GM12878 (cell line): ENCODE data around the gene RAMP2. TPM values are rescaled to one million over a fixed set of nuclear protein-coding genes. Genes with fewer than 3 reads are reported as not detected.

Source experiments
- CBX5 ChIP-seq: sonication (generic); IDR thresholded peaks from 2 replicates; pipeline ENCODE4 v1.6.1; 2016; ENCODE audit warnings: low read depth, moderate library complexity, mild to moderate bottlenecking, inconsistent platforms
- E2F8 ChIP-seq: fragments of 450-650 bp; IDR thresholded peaks from 2 replicates; pipeline ENCODE4 v1.6.1; 2018; ENCODE audit warnings: mild to moderate bottlenecking, low read depth, moderate library complexity; ENCODE audit not compliant: partially characterized antibody
- E4F1 ChIP-seq: fragments of 450-650 bp; IDR thresholded peaks from 2 replicates; pipeline ENCODE4 v1.6.1; 2018; ENCODE audit warnings: borderline replicate concordance, mild to moderate bottlenecking; ENCODE audit not compliant: partially characterized antibody
- HDAC6 ChIP-seq: fragments of 200-600 bp; sonication (generic); IDR thresholded peaks from one replicate; pipeline ENCODE4 v1.8.0; 2017; ENCODE audit warnings: antibody characterized with exemption; ENCODE audit not compliant: unreplicated experiment
- HDGF ChIP-seq: fragments of 450-650 bp; IDR thresholded peaks from 2 replicates; pipeline ENCODE4 v1.6.1; 2016; ENCODE audit warnings: antibody characterized with exemption
- ZBTB40 ChIP-seq: fragments of 450-650 bp; IDR thresholded peaks from 2 replicates; pipeline ENCODE4 v1.6.1; 2016; ENCODE audit warnings: mild to moderate bottlenecking, moderate library complexity, borderline replicate concordance
- ZNF217 ChIP-seq: fragments of 450-650 bp; IDR thresholded peaks from 2 replicates; pipeline ENCODE4 v1.6.1; 2017; ENCODE audit warnings: antibody characterized with exemption, mild to moderate bottlenecking
- ZNF622 ChIP-seq: fragments of 450-650 bp; IDR thresholded peaks from 2 replicates; pipeline ENCODE4 v1.6.1; 2017; ENCODE audit warnings: mild to moderate bottlenecking, inconsistent platforms
- polyA plus RNA-seq, 11 experiments: library from polyadenylated mRNA; depleted of rRNA in 4 of 11; unstranded in 6 of 11; stranded (reverse) in 5 of 11; fragments of >200 nt; fragmentation: Nextera tagmentation in 4 of 11; fragmentation: Illumina TruSeq in 1 of 11; extraction: Ambion mirVana in 4 of 11; extraction: Trizol in 1 of 11; gene quantifications; 1 replicate in 1 of 11; 2 replicates in 10 of 11; pipeline versions ENCODE4 v1.2.1 to v1.2.3, GENCODE V29; 2011 to 2016; ENCODE audit warnings: inconsistent platforms in 2 of 11, missing spikeins in 2 of 11, low read depth in 1 of 11
- total RNA-seq, 4 experiments: library from RNA; depleted of rRNA in 3 of 4; stranded (reverse); fragments of >200 nt in 3 of 4; fragmentation: Illumina TruSeq in 1 of 4; extraction: Trizol in 1 of 4; gene quantifications; 2 replicates each; pipeline versions ENCODE4 v1.2.1 to v1.2.3, GENCODE V29; 2013 to 2021

Gene RAMP2
- total and polyA plus RNA-seq, 10 of the 15 experiments (the other 5 are each of a cell fraction or from before 2014, with no cell fraction given) = 0.14 to 0.32 (median 0.21) TPM; not detected in 4

GRCh38 chr17:42772945-42773289 is 11.9 kb downstream of the RAMP2 start (continued):
- TF ChIP-seq E2F8 = no peak
- TF ChIP-seq ZNF622 = no peak
- TF ChIP-seq ZBTB40 = no peak
- TF ChIP-seq ZNF217 = no peak
- no peak for TF ChIP-seq CBX5
- no peak for TF ChIP-seq HDAC6
- no peak for TF ChIP-seq HDGF
- TF ChIP-seq E4F1 = no peak
- TF ChIP-seq, all 136 proteins: peak for 0
